Activated CD4-positive, alpha-beta T cell treated with anti-CD3 and anti-CD28 coated beads, Interleukin-2, amount 10 ng/mL, durations not matched to agents 7 days and 5 days (primary cell): Measurements from ENCODE around the gene PLCL2. TPM values are rescaled to one million over a fixed set of nuclear protein-coding genes. Genes with fewer than 3 reads are reported as not detected.

Source experiments
- CTCF ChIA-PET: fragments of 350-600 bp; sonication (Branson Sonifier 250); formaldehyde crosslinking; loops from one replicate; lab custom pipeline; 2021; ENCODE audit warnings: antibody characterized with exemption; lab: Charles Lee
- POLR2A ChIA-PET: fragments of 350-600 bp; sonication (Branson Sonifier 250); formaldehyde crosslinking; loops from one replicate; lab custom pipeline; 2021; ENCODE audit warnings: antibody characterized with exemption; lab: Charles Lee
- DNase-seq: peaks from one replicate; pipeline ENCODE4 v3.0.0-alpha.2; 2020
- H3K27ac Mint-ChIP-seq: one replicate; pipeline ENCODE4 v1.8.0; 2021; ENCODE audit warnings: mild to moderate bottlenecking, moderate library complexity, mixed read lengths
- H3K27me3 Mint-ChIP-seq: one replicate; pipeline ENCODE4 v1.8.0; 2021; ENCODE audit warnings: mixed read lengths
- H3K36me3 Mint-ChIP-seq: one replicate; pipeline ENCODE4 v1.8.0; 2021; ENCODE audit warnings: low read depth, mixed read lengths
- H3K4me1 Mint-ChIP-seq: one replicate; pipeline ENCODE4 v1.8.0; 2021; ENCODE audit warnings: mixed read lengths
- H3K4me3 Mint-ChIP-seq: one replicate; pipeline ENCODE4 v1.8.0; 2021; ENCODE audit warnings: mild to moderate bottlenecking, moderate library complexity, mixed read lengths
- H3K9me3 Mint-ChIP-seq: one replicate; pipeline ENCODE4 v1.8.0; 2021; ENCODE audit warnings: mixed read lengths
- total RNA-seq, 2 experiments: library from RNA; stranded (reverse); gene quantifications; one replicate each; pipeline ENCODE4 v1.2.3, GENCODE V29; 2021

The PLCL2 gene
- total RNA-seq, 2 experiments from 2014 or later: 48.8 to 50.9 TPM

GRCh38 chr3:17035966-17036365 is 151.2 kb downstream of the PLCL2 start:
- Mint-ChIP-seq H3K36me3 (peaks cover 27% of the 10 kb centered on the region), H3K9me3 (no peaks in the 10 kb centered on the region), H3K4me3 (no peak overlapping the region), H3K27ac (no peak overlapping the region), H3K27me3 (no peaks in the 10 kb centered on the region), H3K4me1 (peaks cover 44% of the 10 kb centered on the region)
- ChIA-PET POLR2A (no interaction called here), CTCF (no interaction called here)
- no peak for DNase-seq

- no peak overlapping the region for H3K27ac Mint-ChIP-seq
- no peak for DNase-seq
- peaks cover 33% of the 10 kb centered on the region for H3K36me3 Mint-ChIP-seq
- POLR2A ChIA-PET: no interaction called here
- H3K9me3 Mint-ChIP-seq: no peaks in the 10 kb centered on the region
- H3K4me3 Mint-ChIP-seq: no peak overlapping the region
- H3K4me1 Mint-ChIP-seq: peaks cover 26% of the 10 kb centered on the region
- H3K27me3 Mint-ChIP-seq: no peaks in the 10 kb centered on the region
- CTCF ChIA-PET: interaction anchor here (1.0 kb wide), 1 partner anchor 24 kb away, joined by 3 read pairs; no protein-coding TSS in a partner anchor
These were observed 153.4 kb downstream of the PLCL2 start for GRCh38 chr3:17038141-17038540.

DNA sequence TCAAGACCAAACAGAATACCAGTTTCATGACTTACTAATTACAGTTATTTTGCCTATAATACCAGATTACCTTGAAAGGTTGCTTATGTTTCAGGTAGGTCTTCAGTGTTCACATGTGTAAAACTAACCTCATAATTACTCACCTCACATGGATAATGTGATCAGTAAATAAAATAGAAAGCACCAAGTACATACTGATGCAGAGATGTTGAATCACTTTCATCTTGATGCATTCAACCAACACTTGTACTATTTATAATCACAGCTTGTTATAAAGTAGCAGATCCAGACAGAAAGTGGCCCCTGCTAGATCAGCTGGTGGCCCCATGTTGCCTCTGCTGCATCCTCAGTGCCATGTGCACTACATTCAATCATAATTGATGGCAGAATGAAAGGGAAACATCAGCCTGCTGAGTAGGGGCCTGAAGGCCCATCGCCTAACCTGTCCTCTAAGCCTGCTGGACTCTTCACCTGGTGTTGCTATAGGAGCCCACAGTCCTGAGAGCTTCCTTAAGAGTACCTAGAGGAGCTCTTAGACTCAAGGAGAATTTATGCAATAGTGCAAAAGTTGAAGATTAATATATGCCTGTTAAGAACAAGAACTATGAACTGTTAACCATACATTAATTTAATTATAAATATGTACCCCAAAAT is 154.3 kb downstream of the PLCL2 start:
- Mint-ChIP-seq H3K9me3 (no peaks in the 10 kb centered on the region), H3K27ac (no peak overlapping the region), H3K4me1 (peaks cover 23% of the 10 kb centered on the region), H3K36me3 (peaks cover 36% of the 10 kb centered on the region), H3K4me3 (no peak overlapping the region), H3K27me3 (no peaks in the 10 kb centered on the region)
- ChIA-PET POLR2A (no interaction called here), CTCF (interaction anchor here (1.4 to 2.2 kb wide), 4 partner anchors 9 to 22 kb away, joined by 3 to 7 read pairs (median 5); no protein-coding TSS in a partner anchor)
- no peak for DNase-seq

DNA sequence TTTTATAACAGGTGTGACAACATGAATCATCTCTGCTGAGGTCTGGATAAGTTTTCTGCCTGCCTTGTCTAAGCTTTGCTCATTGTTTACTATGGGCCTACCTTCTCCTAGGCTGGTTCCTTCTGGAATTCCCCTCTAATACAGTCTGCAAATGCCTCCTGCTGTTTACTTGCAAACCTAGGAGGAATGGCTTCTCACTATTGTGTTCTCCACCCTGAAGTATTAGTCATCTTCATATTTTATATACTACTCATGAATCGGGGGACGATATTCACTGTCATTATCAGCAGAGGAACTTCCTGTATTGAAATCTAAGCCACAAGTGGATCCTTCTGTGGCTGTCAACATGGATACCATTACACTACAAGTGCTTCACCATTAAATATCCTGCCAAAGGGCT is 154.8 kb downstream of the PLCL2 start:
- ChIA-PET CTCF (interaction anchor here (1.0 to 2.2 kb wide), 7 partner anchors 10 to 374 kb away, joined by 3 to 7 read pairs (median 4); no protein-coding TSS in a partner anchor), POLR2A (no interaction called here)
- Mint-ChIP-seq H3K27ac (no peak overlapping the region), H3K4me1 (peaks cover 23% of the 10 kb centered on the region), H3K36me3 (peaks cover 38% of the 10 kb centered on the region), H3K9me3 (no peaks in the 10 kb centered on the region), H3K4me3 (no peak overlapping the region), H3K27me3 (no peaks in the 10 kb centered on the region)
- DNase-seq: no peak

DNA sequence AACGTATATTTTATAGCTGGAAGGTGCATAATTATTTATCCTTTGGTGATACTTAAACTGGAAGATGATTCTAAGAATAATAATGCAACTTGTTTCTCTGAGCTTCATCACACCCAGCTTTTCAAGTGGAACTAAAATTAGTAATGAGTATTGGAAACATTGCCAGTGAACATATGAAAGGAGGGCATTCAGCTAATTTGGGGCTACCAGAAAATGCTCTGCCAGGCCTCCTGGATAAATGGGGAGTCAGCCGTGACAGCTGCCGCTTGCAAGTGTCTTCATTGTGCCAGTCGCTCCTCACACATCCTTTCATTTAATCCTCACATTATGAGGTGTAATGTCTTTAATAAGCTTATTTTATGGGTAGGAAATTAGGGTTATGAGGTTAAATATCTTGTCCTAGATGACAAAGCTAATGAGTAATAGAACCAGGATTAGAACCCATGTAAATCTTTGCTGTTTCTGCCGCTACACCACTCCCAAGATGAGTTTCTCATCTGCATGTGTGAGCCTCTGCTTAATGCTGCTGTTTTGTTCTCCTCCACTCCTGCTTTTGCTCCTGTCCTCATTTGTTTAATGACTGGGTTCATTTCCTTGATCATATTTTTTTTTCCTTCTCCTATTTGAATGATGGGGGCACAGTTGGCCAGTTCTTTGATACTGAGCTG is 155.7 kb downstream of the PLCL2 start:
- H3K9me3 Mint-ChIP-seq: no peaks in the 10 kb centered on the region
- no peak for DNase-seq
- H3K4me1 Mint-ChIP-seq: peaks cover 16% of the 10 kb centered on the region
- H3K36me3 Mint-ChIP-seq: peaks cover 37% of the 10 kb centered on the region
- H3K4me3 Mint-ChIP-seq: no peak overlapping the region
- H3K27ac Mint-ChIP-seq: no peak overlapping the region
- H3K27me3 Mint-ChIP-seq: no peaks in the 10 kb centered on the region
- ChIA-PET CTCF (interaction anchor here (1.0 to 2.2 kb wide), 7 partner anchors 10 to 373 kb away, joined by 3 to 7 read pairs (median 4); no protein-coding TSS in a partner anchor), POLR2A (no interaction called here)

DNA sequence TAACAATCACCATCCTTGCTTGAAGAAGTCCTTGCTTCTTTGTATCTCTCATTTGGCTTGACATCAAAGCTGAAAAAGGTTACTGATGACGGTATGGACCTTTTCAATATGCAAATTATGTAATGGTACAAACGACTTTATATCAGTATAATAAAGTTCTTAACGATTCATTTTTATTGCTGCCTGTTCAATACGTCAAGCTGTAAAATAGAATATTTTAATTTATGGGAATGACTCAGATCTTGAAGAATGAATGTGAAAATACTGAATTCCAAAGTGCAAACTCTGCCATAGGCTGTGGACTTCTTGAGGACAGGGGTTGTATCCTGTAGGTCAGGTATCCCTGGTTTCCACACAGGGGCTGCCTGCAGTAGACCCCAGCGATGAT is 156.2 kb downstream of the PLCL2 start:
- ChIA-PET POLR2A (no interaction called here), CTCF (no interaction called here)
- Mint-ChIP-seq H3K27me3 (no peaks in the 10 kb centered on the region), H3K9me3 (no peaks in the 10 kb centered on the region), H3K27ac (no peak overlapping the region), H3K4me3 (no peak overlapping the region), H3K4me1 (peaks cover 20% of the 10 kb centered on the region), H3K36me3 (peaks cover 41% of the 10 kb centered on the region)
- DNase-seq: no peak

DNA sequence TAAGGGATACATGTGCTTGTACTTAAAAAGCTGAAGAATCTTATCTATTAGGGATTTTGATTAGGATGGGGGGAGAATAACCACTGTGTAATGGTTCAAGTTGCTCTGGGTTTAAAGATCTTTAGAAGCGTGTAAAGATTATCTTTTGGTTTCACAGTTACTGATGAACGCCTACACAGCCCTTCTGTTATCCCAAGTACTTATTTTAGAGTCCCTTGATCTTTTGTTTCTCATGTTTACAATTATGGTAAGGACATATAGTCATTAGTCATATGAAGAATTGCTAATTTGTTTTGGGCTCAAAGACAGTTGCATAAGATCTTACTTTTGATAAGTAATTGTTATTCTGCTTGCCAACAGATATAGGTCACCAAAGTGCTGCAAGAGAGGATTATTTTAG is 160.1 kb downstream of the PLCL2 start:
- no peak overlapping the region for H3K4me3 Mint-ChIP-seq
- DNase-seq: no peak
- no peaks in the 10 kb centered on the region for H3K27me3 Mint-ChIP-seq
- POLR2A ChIA-PET: no interaction called here
- peaks cover 8% of the 10 kb centered on the region for H3K9me3 Mint-ChIP-seq
- CTCF ChIA-PET: no interaction called here
- H3K36me3 Mint-ChIP-seq: peaks cover 66% of the 10 kb centered on the region
- peaks cover 27% of the 10 kb centered on the region for H3K4me1 Mint-ChIP-seq
- H3K27ac Mint-ChIP-seq: no peak overlapping the region

DNA sequence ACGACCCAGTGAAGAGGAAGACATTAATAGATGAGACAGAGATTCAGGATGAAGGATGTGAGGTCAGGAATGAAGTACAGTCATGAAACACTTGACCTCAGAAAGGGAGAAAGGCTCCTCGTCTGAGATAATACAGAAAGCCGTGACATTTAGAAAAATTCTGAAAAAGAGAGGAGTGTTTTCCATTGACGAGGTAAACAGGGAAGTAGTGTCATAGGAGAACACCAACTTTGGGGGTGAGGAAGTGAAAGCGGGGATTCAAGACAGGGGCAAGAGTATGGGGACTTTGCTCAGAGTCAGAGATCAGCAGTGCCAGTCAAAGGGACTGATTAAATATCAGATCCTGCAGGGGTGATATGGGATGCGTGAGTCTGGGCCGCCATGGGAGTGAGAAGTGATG is 160.9 kb downstream of the PLCL2 start:
- H3K27ac Mint-ChIP-seq: no peak overlapping the region
- ChIA-PET POLR2A (no interaction called here), CTCF (interaction anchor here (1.4 kb wide), 1 partner anchor 12 kb away, joined by 4 read pairs; no protein-coding TSS in a partner anchor)
- H3K4me3 Mint-ChIP-seq: no peak overlapping the region
- no peaks in the 10 kb centered on the region for H3K27me3 Mint-ChIP-seq
- peaks cover 27% of the 10 kb centered on the region for H3K4me1 Mint-ChIP-seq
- peaks cover 14% of the 10 kb centered on the region for H3K9me3 Mint-ChIP-seq
- H3K36me3 Mint-ChIP-seq: peaks cover 73% of the 10 kb centered on the region
- no peak for DNase-seq

GRCh38 chr3:17046623-17047022 is 161.9 kb downstream of the PLCL2 start:
- ChIA-PET CTCF (interaction anchor here (1.0 to 1.6 kb wide), 3 partner anchors 11 to 65 kb away, joined by 3 to 4 read pairs (median 3); no protein-coding TSS in a partner anchor), POLR2A (no interaction called here)
- H3K4me1 Mint-ChIP-seq: peaks cover 27% of the 10 kb centered on the region
- no peaks in the 10 kb centered on the region for H3K27me3 Mint-ChIP-seq
- H3K36me3 Mint-ChIP-seq: peaks cover 77% of the 10 kb centered on the region
- no peak for DNase-seq
- no peak overlapping the region for H3K27ac Mint-ChIP-seq
- H3K9me3 Mint-ChIP-seq: peaks cover 16% of the 10 kb centered on the region
- no peak overlapping the region for H3K4me3 Mint-ChIP-seq

- CTCF ChIA-PET: interaction anchor here (1.0 to 1.6 kb wide), 4 partner anchors 11 to 65 kb away, joined by 3 to 4 read pairs (median 3); no protein-coding TSS in a partner anchor
- peaks cover 29% of the 10 kb centered on the region for H3K4me1 Mint-ChIP-seq
- H3K27me3 Mint-ChIP-seq: no peaks in the 10 kb centered on the region
- POLR2A ChIA-PET: no interaction called here
- peaks cover 83% of the 10 kb centered on the region for H3K36me3 Mint-ChIP-seq
- H3K27ac Mint-ChIP-seq: no peak overlapping the region
- no peak overlapping the region for H3K4me3 Mint-ChIP-seq
- H3K9me3 Mint-ChIP-seq: peaks cover 16% of the 10 kb centered on the region
- DNase-seq: no peak
These were observed 162.4 kb downstream of the PLCL2 start for GRCh38 chr3:17047162-17047561.

GRCh38 chr3:17047894-17048293 is 163.1 kb downstream of the PLCL2 start:
- CTCF ChIA-PET: interaction anchor here (1.0 to 1.6 kb wide), 2 partner anchors 20 to 22 kb away, joined by 3 read pairs; no protein-coding TSS in a partner anchor
- Mint-ChIP-seq H3K4me3 (no peak overlapping the region), H3K27ac (no peak overlapping the region), H3K9me3 (peaks cover 16% of the 10 kb centered on the region), H3K36me3 (peaks cover 84% of the 10 kb centered on the region), H3K27me3 (no peaks in the 10 kb centered on the region), H3K4me1 (peaks cover 29% of the 10 kb centered on the region)
- no peak for DNase-seq
- POLR2A ChIA-PET: no interaction called here

DNA sequence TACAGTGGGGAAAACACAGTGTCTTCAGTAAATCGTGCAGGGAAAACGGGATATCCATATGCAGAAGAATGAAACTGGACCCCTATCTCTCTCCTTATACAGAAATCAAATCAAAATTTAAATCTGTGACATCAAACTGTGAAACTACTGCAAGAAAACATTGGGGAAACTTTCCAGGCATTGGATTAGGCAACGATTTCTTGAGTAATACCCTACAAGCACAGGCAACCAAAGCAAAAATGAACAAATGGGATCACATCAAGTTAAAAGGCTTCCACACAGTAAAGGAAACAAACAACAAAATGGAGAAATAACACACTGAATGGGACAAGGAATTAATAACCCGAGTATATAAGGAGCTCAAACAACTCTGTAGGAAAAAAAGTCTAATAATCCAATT is 165.3 kb downstream of the PLCL2 start:
- peaks cover 90% of the 10 kb centered on the region for H3K36me3 Mint-ChIP-seq
- H3K27ac Mint-ChIP-seq: no peak overlapping the region
- no peak for DNase-seq
- no peak overlapping the region for H3K4me3 Mint-ChIP-seq
- H3K9me3 Mint-ChIP-seq: peaks cover 28% of the 10 kb centered on the region
- ChIA-PET POLR2A (no interaction called here), CTCF (interaction anchor here (1.4 kb wide), 1 partner anchor 10 kb away, joined by 3 read pairs; no protein-coding TSS in a partner anchor)
- H3K4me1 Mint-ChIP-seq: peaks cover 36% of the 10 kb centered on the region
- H3K27me3 Mint-ChIP-seq: no peaks in the 10 kb centered on the region

DNA sequence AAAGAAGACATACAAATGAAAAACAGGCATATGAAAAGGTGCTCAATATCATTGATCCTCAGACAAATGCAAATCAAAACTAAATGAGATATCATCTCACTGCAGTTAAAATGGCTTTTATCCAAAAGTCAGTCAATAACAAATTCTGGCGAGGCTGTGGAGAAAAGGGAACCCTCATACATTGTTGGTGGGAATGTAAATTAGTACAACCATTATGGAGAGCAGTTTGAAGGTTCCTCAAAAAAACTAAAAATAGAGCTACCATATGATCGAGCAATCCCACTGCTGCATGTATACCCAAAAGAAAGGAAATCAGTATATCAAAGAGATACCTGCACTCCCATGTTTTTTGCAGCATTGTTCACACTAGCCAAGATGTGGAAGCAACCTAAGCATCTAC is 165.8 kb downstream of the PLCL2 start:
- no peak for DNase-seq
- H3K27ac Mint-ChIP-seq: no peak overlapping the region
- H3K27me3 Mint-ChIP-seq: no peaks in the 10 kb centered on the region
- POLR2A ChIA-PET: no interaction called here
- peaks cover 41% of the 10 kb centered on the region for H3K4me1 Mint-ChIP-seq
- CTCF ChIA-PET: interaction anchor here (1.4 kb wide), 1 partner anchor 10 kb away, joined by 3 read pairs; no protein-coding TSS in a partner anchor
- H3K36me3 Mint-ChIP-seq: peaks cover 88% of the 10 kb centered on the region
- peaks cover 28% of the 10 kb centered on the region for H3K9me3 Mint-ChIP-seq
- no peak overlapping the region for H3K4me3 Mint-ChIP-seq
